Left ventricle myocardium inferior (tissue), 1 donor: ENCODE measurements around the gene AKAP12. TPM values are rescaled to one million over a fixed set of nuclear protein-coding genes. Genes with fewer than 3 reads are reported as not detected.
"Not testable (repeated sequence)": the region's sequence is repeated elsewhere in the genome, so short reads cannot be mapped to it uniquely, and the experiment has no call there.

Experiments used
- DNase-seq: peaks from one replicate; pipeline ENCODE4 v3.0.0-alpha.2; 2020
- H3K27ac ChIP-seq: fragments of 200-600 bp; replicated peaks from 2 replicates; pipeline ENCODE4 v1.8.0; 2021
- H3K27me3 ChIP-seq: fragments of 200-600 bp; 2 replicates; pipeline ENCODE4 v1.8.0; 2021; ENCODE audit warnings: low read depth
- H3K36me3 ChIP-seq: fragments of 200-600 bp; 2 replicates; pipeline ENCODE4 v1.8.0; 2021
- H3K4me1 ChIP-seq: fragments of 200-600 bp; 2 replicates; pipeline ENCODE4 v1.8.0; 2021
- H3K4me3 ChIP-seq: fragments of 200-600 bp; 2 replicates; pipeline ENCODE4 v1.8.0; 2021; ENCODE audit warnings: mild to moderate bottlenecking, moderate library complexity
- H3K9me3 ChIP-seq: fragments of 200-600 bp; replicated peaks from 2 replicates; pipeline ENCODE4 v1.8.0; 2021
- CTCF ChIP-seq: fragments of 200-600 bp; IDR thresholded peaks from 2 replicates; pipeline ENCODE4 v1.8.0; 2021; ENCODE audit warnings: antibody characterized with exemption, mild to moderate bottlenecking, borderline replicate concordance
- intact Hi-C: fragments of 100-400 bp; cut with micrococcal nuclease; formaldehyde crosslinking; loops from one replicate; pipeline ENCODE4 v1.11.0; 2022
- total RNA-seq: library from RNA; stranded (reverse); fragmentation: NEBNext Ultra II Directional; extraction: Animal tissue kit (Norgen Biotek cat#: 25700); gene quantifications from one replicate; pipeline ENCODE4 v1.2.1, GENCODE V29; 2021
- donor health status: DM: no; HTN: yes; CAD: no; lungs with severe emphysema.

The AKAP12 gene
- total RNA-seq, 1 donor from 2014 or later = 13.1 TPM

GRCh38 chr6:151380848-151381205 lies 141.1 kb downstream of the AKAP12 start:
- no peak overlapping the region for H3K4me3 ChIP-seq

DNA sequence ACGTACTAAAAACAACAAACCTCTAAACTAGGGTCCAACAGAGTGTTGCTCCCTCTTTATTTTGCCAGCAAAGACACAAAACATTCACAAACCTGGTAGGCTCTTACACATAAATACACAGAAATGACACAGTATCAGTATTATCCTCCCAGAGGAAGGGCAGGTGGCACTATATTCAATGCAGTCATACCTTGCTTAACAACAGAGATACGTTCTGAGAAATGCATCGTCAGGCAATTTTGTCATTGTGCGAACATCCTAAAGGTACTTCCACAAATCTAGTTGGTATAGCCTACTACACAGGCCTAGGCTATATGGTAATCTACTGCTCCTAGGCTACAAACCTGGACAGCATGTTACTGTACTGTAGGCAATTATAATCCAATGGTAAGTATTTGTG lies 142.0 kb downstream of the AKAP12 start:
- Histone ChIP-seq H3K9me3 (no peaks in the 10 kb centered on the region), H3K4me1 (peaks cover 30% of the 10 kb centered on the region), H3K27me3 (no peaks in the 10 kb centered on the region), H3K4me3 (no peak overlapping the region), H3K27ac (no peak overlapping the region), H3K36me3 (no peaks in the 10 kb centered on the region)
- TF ChIP-seq CTCF = no peak
- intact Hi-C loops = no loop called here
- DNase-seq = no peak

More at GRCh38 chr6:151380848-151381205, 141.1 kb downstream of the AKAP12 start:
- H3K27me3 ChIP-seq = no peaks in the 10 kb centered on the region
- H3K36me3 ChIP-seq = no peaks in the 10 kb centered on the region
- no peak for DNase-seq
- peaks cover 30% of the 10 kb centered on the region for H3K4me1 ChIP-seq
- H3K27ac ChIP-seq = peak overlapping the region; percentile 18
- intact Hi-C loops = no loop called here
- no peak for TF ChIP-seq CTCF
- no peaks in the 10 kb centered on the region for H3K9me3 ChIP-seq

GRCh38 chr6:151382631-151383030 lies 142.9 kb downstream of the AKAP12 start:
- H3K9me3 ChIP-seq, intact Hi-C loops, DNase-seq, H3K4me3 ChIP-seq, H3K36me3 ChIP-seq, H3K27ac ChIP-seq, H3K27me3 ChIP-seq: not testable (repeated sequence)
- peaks cover 34% of the 10 kb centered on the region for H3K4me1 ChIP-seq

- no peaks in the 10 kb centered on the region for H3K9me3 ChIP-seq
- no peak overlapping the region for H3K4me3 ChIP-seq
- H3K4me1 ChIP-seq = peaks cover 48% of the 10 kb centered on the region
- H3K36me3 ChIP-seq = no peaks in the 10 kb centered on the region
- no peak for DNase-seq
- intact Hi-C loops = no loop called here
- TF ChIP-seq CTCF = no peak
- H3K27ac ChIP-seq = no peak overlapping the region
- H3K27me3 ChIP-seq = no peaks in the 10 kb centered on the region
These were observed 144.4 kb downstream of the AKAP12 start for GRCh38 chr6:151384151-151384550.

GRCh38 chr6:151385177-151385576 lies 145.4 kb downstream of the AKAP12 start:
- TF ChIP-seq CTCF = no peak
- no peaks in the 10 kb centered on the region for H3K9me3 ChIP-seq
- no peaks in the 10 kb centered on the region for H3K27me3 ChIP-seq
- H3K4me3 ChIP-seq = no peak overlapping the region
- no peaks in the 10 kb centered on the region for H3K36me3 ChIP-seq
- intact Hi-C loops = no loop called here
- H3K4me1 ChIP-seq = peaks cover 52% of the 10 kb centered on the region
- no peak for DNase-seq
- no peak overlapping the region for H3K27ac ChIP-seq

DNA sequence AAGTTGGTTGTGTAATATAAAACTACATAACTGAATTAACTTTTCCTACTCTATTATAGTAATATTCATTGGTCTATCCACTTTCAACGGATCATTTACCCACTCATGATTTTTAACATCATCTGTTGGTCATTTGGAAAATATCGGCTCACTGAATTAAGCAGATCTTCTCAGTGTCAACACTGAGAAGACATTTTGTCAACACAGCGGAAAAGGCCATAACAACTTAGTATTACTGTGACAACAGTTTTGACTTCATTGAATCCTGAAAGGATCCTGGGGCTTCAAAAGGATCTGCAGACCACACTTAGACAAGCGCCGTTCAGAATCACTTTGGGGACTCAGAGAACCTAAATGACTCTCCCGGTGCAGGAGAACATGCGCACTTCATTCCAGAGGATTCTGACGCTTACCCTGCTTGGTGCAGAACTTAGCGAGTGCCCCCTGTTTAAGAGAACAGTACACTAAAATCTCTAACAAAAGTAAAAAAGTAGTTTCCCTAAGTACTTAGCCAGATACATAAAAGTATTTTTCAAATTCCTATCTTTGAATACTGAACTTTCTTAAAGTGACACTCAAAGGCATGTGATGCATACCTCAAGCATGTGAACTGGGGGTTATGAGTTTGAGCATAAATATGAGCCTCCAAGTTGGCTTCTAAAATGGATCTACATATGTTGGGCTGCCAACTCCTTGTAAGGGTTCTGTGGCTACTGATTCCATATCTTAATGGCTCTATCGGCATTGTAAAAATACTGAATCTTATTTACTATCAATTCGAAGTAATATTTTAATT lies 147.6 kb downstream of the AKAP12 start:
- Histone ChIP-seq H3K9me3 (no peaks in the 10 kb centered on the region), H3K4me3 (no peak overlapping the region), H3K27ac (peak overlapping the region; percentile 100), H3K27me3 (no peaks in the 10 kb centered on the region), H3K4me1 (peaks cover 53% of the 10 kb centered on the region), H3K36me3 (no peaks in the 10 kb centered on the region)
- no peak for DNase-seq
- intact Hi-C loops = no loop called here
- no peak for TF ChIP-seq CTCF
